ENCODE measurements around the gene ZPLD1.

GRCh38 chr3:102528727-102529126 is 93.9 kb downstream of the ZPLD1 start:
- TF ChIP-seq CTCF (IDR thresholded peaks at IDR 0.05; ENCODE audit: borderline replicate concordance, extremely low read depth, low read length, poor library complexity, severe bottlenecking) = no peak
- TF ChIP-seq EZH2 (IDR thresholded peaks at IDR 0.05; ENCODE audit: borderline replicate concordance, low read depth, low read length, severe bottlenecking) = no peak

All from DND-41 (cell line).